Measurements from ENCODE around the gene ATP10A. TPM values are rescaled to one million over a fixed set of nuclear protein-coding genes. Genes with fewer than 3 reads are reported as not detected.
"Not testable (repeated sequence)": the region's sequence is repeated elsewhere in the genome, so short reads cannot be mapped to it uniquely, and the experiment has no call there.

The ATP10A gene
- total RNA-seq, 1 donor from 2014 or later, result 1.2 TPM

GRCh38 chr15:25862472-25863110, 536 bp downstream of the ATP10A start:
- ATAC-seq (peak; percentile 42), DNase-seq (peak; percentile 44)
- intact Hi-C loops (cut with micrococcal nuclease), result no loop called here

DNA sequence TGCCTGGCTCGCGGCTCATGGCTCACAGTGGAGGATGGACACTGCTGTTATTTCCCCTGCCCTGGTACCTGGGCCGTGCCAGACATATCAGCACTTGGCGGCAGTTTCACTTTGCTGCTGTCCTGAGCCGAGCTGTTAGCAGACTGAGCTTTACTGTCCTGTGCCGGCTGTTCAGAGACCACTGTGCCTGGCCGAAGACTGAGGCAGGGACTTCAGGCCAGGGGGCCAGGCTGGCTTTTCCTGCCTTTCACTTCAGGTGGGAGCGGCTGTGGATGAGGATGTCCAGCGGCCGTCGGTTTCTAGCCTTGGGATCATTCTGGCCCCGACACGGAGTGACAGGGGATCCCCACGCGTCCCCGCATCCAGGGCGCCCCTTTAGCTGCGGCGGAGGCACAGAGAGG, 1.1 kb downstream of the ATP10A start:
- DNase-seq, result no peak
- ATAC-seq, result peak; percentile 15
- intact Hi-C loops (cut with micrococcal nuclease), result no loop called here

GRCh38 chr15:25860885-25861866, 2.0 kb downstream of the ATP10A start:
- DNase-seq (no peak), ATAC-seq (no peak)
- intact Hi-C loops (cut with micrococcal nuclease), result no loop called here

GRCh38 chr15:25859838-25860645, 3.1 kb downstream of the ATP10A start:
- intact Hi-C loops (cut with micrococcal nuclease), result no loop called here
- peak; percentile 18 for ATAC-seq
- DNase-seq, result no peak

- ATAC-seq, result no peak
- DNase-seq, result no peak
- intact Hi-C loops (cut with micrococcal nuclease), result no loop called here
Observed at GRCh38 chr15:25858952-25859760, 4.0 kb downstream of the ATP10A start.

GRCh38 chr15:25856059-25856458, 7.1 kb downstream of the ATP10A start:
- ATAC-seq; DNase-seq; intact Hi-C loops (cut with micrococcal nuclease): not testable (repeated sequence)

DNA sequence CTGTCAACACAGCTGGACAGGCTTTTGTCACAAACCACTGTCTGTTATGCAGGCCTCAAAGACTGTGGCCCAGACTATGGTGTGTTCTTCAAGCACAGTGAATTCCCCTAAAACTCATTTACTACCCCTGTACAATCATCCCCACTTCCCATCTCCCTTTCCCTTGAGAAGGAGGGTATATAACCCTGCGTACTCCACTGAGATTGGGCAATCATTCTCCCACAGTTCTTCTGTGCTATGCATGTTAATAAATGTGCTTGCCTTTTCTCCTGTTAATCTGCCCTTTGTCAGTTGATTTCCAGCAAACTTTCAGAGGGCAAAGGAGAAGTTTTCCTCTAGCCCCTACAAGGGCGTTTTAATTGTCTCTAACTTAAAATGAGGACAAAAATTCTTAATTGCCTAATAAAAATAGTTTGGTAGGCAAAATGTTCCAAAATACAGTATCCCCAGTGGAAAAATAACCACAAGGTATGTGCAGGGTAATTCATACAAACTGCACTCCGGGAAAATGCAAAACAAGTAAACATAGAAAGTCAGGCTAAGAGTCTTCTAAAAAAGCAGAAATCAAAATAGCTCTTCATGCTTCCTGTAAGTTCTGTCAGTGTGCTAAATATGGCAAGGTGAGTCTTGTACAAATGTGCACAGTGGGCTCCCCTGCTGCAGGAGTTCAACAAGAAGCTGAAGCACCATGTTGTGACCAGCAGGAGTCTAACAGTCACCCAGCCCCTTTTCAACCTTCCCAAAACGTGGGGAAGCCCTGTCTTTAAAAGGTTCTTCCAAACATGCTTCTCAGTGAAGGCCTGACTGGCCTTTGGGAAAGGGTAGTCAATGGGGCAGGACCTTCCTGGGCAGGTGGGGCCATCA, 10.2 kb downstream of the ATP10A start:
- intact Hi-C loops (cut with micrococcal nuclease), result no loop called here
- DNase-seq (no peak), ATAC-seq (no peak)

- intact Hi-C loops (cut with micrococcal nuclease), result no loop called here
- DNase-seq (no peak), ATAC-seq (no peak)
Observed at GRCh38 chr15:25852027-25852426, 11.1 kb downstream of the ATP10A start.

GRCh38 chr15:25850154-25851111, 12.7 kb downstream of the ATP10A start:
- intact Hi-C loops (cut with micrococcal nuclease), result no loop called here
- peak; percentile 86 for DNase-seq
- ATAC-seq, result peak; percentile 90

GRCh38 chr15:25849157-25849921, 13.8 kb downstream of the ATP10A start:
- ATAC-seq (peak; percentile 83), DNase-seq (no peak)
- intact Hi-C loops (cut with micrococcal nuclease), result no loop called here

DNA sequence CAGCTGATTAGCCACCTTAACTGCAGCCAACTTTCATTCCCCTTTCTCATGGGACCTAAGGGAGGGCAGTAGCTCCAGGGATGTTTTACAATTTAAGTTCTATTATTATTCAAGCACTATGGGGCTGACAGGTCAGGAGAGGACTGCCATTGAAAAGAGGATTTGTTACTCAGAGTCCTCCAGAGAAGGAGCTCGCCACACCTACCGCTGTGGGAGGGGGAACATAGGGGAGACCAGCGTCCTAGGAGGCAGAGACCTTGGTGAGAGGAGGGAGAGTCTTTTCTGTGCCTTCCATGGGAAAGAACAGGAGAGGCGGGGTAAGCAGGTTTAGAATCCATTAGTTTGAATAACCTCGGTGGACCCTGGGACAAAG, 14.4 kb downstream of the ATP10A start:
- intact Hi-C loops (cut with micrococcal nuclease), result no loop called here
- ATAC-seq (no peak), DNase-seq (no peak)

GRCh38 chr15:25848325-25848724, 14.8 kb downstream of the ATP10A start:
- intact Hi-C loops (cut with micrococcal nuclease), result no loop called here
- DNase-seq (no peak), ATAC-seq (no peak)

- intact Hi-C loops (cut with micrococcal nuclease), result no loop called here
- no peak for DNase-seq
- no peak for ATAC-seq
Observed at GRCh38 chr15:25847051-25847450, 16.1 kb downstream of the ATP10A start.

- DNase-seq (no peak), ATAC-seq (no peak)
- intact Hi-C loops (cut with micrococcal nuclease), result no loop called here
Observed at GRCh38 chr15:25846377-25846776, 16.8 kb downstream of the ATP10A start.

DNA sequence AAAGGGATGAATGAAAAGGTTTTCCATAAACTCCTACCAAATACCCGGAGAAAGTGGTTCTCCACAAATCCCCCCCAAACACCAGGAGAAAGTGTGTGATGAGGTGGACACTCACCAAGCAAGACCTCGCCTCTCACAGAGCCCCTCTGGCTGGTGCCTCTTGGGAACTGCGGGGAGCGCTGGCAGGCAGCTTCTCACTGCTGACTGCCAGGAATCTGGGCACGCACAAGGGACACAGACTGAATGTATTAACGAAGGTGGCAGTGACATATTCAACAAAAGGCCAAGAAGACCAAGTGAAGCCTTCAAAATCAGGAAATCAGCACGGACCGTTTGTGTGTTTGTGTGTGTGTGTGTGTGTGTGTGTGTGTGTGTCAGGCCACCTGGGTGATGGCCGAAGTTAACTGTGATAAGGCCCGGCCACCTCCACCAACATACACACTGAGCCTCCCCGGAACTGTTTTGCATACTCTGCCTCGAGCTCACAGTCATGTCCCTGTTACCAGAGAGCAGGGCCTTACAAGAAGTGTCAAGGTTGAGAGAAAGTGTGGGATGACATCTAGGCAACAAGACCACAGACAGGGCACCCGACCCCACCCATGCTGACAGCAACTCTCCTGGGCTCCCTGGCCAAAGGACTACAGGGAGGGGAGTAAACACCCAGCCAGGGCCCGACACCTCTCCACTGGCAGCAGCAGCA, 18.0 kb downstream of the ATP10A start:
- DNase-seq (no peak), ATAC-seq (no peak)
- intact Hi-C loops (cut with micrococcal nuclease), result no loop called here

- DNase-seq, result no peak
- ATAC-seq, result no peak
- intact Hi-C loops (cut with micrococcal nuclease), result no loop called here
Observed at GRCh38 chr15:25844542-25844941, 18.6 kb downstream of the ATP10A start.
